Bronchial epithelial cell (primary cell): Measurements from ENCODE around the gene ADAMTS2. TPM values are rescaled to one million over a fixed set of nuclear protein-coding genes. Genes with fewer than 3 reads are reported as not detected.

Experiments
- DNase-seq: peaks from one replicate; pipeline ENCODE4 v3.0.0-alpha.2; 2010; ENCODE audit warnings: low read depth
- FAIRE-seq: peaks from 2 replicates; lab custom pipeline; 2011; peaks lifted over from hg19 to GRCh38; lab: Jason Lieb, UNC
- H3K27me3 ChIP-seq: 2 replicates; pipeline ENCODE4 v1.5.1; 2011; ENCODE audit warnings: low read length; ENCODE audit not compliant: control insufficient read depth, insufficient read depth
- H3K36me3 ChIP-seq: 2 replicates; pipeline ENCODE4 v1.5.1; 2011; ENCODE audit warnings: low read length; ENCODE audit not compliant: control insufficient read depth, insufficient read depth
- H3K4me3 ChIP-seq: 2 replicates; pipeline ENCODE4 v1.5.1; 2011; ENCODE audit warnings: mild to moderate bottlenecking, low read depth, low read length, control low read depth
- CTCF ChIP-seq: IDR thresholded peaks from 2 replicates; pipeline ENCODE4 v1.5.1; 2011; ENCODE audit warnings: mild to moderate bottlenecking, moderate library complexity, low read length, control low read depth, inconsistent platforms; ENCODE audit not compliant: insufficient read depth, severe bottlenecking
- total RNA-seq: library from RNA; depleted of rRNA; stranded (reverse); fragments of >200 nt; gene quantifications from 2 replicates; pipeline ENCODE4 v1.2.1, GENCODE V29; 2014

The ADAMTS2 gene
- total RNA-seq, 1 donor from 2014 or later = 0.26 TPM

GRCh38 chr5:179258922-179259730, 86.1 kb downstream of the ADAMTS2 start:
- TF ChIP-seq CTCF = no peak
- peak; percentile 70 for FAIRE-seq
- DNase-seq = no peak
- Histone ChIP-seq H3K36me3 (no peaks in the 10 kb centered on the region), H3K4me3 (no peak overlapping the region), H3K27me3 (no peaks in the 10 kb centered on the region)

- Histone ChIP-seq H3K36me3 (no peaks in the 10 kb centered on the region), H3K27me3 (no peaks in the 10 kb centered on the region), H3K4me3 (no peak overlapping the region)
- no peak for TF ChIP-seq CTCF
- DNase-seq = no peak
- FAIRE-seq = peak; percentile 13
Measured at GRCh38 chr5:179258001-179258921, 87.0 kb downstream of the ADAMTS2 start.

- DNase-seq = no peak
- FAIRE-seq = no peak
- TF ChIP-seq CTCF = no peak
- Histone ChIP-seq H3K4me3 (no peak overlapping the region), H3K36me3 (no peaks in the 10 kb centered on the region), H3K27me3 (no peaks in the 10 kb centered on the region)
Measured at GRCh38 chr5:179257176-179257682, 88.0 kb downstream of the ADAMTS2 start.

GRCh38 chr5:179256328-179257175, 88.7 kb downstream of the ADAMTS2 start:
- TF ChIP-seq CTCF = no peak
- no peak overlapping the region for H3K4me3 ChIP-seq
- no peak for FAIRE-seq
- no peak for DNase-seq
- no peaks in the 10 kb centered on the region for H3K36me3 ChIP-seq
- no peaks in the 10 kb centered on the region for H3K27me3 ChIP-seq
